ENCODE results near the gene NKX1-1.

GRCh38 chr4:1383728-1384591 lies 22.3 kb downstream of the NKX1-1 start:
- TF ChIP-seq CTCF (IDR thresholded peaks at IDR 0.05) = no peak
- no peak for TF ChIP-seq POLR2A (IDR thresholded peaks at IDR 0.05)

Data from testis (tissue), 2 donors.